Activated B cell treated with CpG ODN at 0.5 μM for 24 hours (primary cell): ENCODE measurements around the gene BICRA. TPM values are rescaled to one million over a fixed set of nuclear protein-coding genes. Genes with fewer than 3 reads are reported as not detected.
"Not testable (repeated sequence)": the region's sequence is repeated elsewhere in the genome, so short reads cannot be mapped to it uniquely, and the experiment has no call there.

Experiments
- ATAC-seq: fragments of 200-7000 bp; cut with Tn5 transposase; one replicate; pipeline ENCODE4 v1.10.0; 2021; ENCODE audit warnings: low read depth, mild to moderate bottlenecking, moderate library complexity
- CTCF ChIA-PET: fragments of 350-600 bp; sonication (Branson Sonifier 250); formaldehyde crosslinking; loops from one replicate; lab custom pipeline; 2021; ENCODE audit warnings: antibody characterized with exemption; lab: Charles Lee
- POLR2A ChIA-PET: fragments of 350-600 bp; sonication (Branson Sonifier 250); formaldehyde crosslinking; loops from one replicate; lab custom pipeline; 2021; ENCODE audit warnings: antibody characterized with exemption; lab: Charles Lee
- DNase-seq: peaks from one replicate; pipeline ENCODE4 v3.0.0; 2022
- H3K27ac Mint-ChIP-seq: one replicate; pipeline ENCODE4 v1.8.0; 2020; ENCODE audit warnings: mixed read lengths
- H3K27me3 Mint-ChIP-seq: one replicate; pipeline ENCODE4 v1.8.0; 2021; ENCODE audit warnings: mixed read lengths
- H3K36me3 Mint-ChIP-seq: one replicate; pipeline ENCODE4 v1.8.0; 2021; ENCODE audit warnings: low read depth, mixed read lengths
- H3K4me1 Mint-ChIP-seq: one replicate; pipeline ENCODE4 v1.8.0; 2021; ENCODE audit warnings: mixed read lengths
- H3K4me3 Mint-ChIP-seq: one replicate; pipeline ENCODE4 v1.8.0; 2020; ENCODE audit warnings: mild to moderate bottlenecking, mixed read lengths
- H3K9me3 Mint-ChIP-seq: one replicate; pipeline ENCODE4 v1.8.0; 2020; ENCODE audit warnings: mixed read lengths
- intact Hi-C: fragments of 100-400 bp; cut with micrococcal nuclease; formaldehyde crosslinking; loops from one replicate; pipeline ENCODE4 v1.15.1; 2024
- total RNA-seq: library from RNA; stranded (reverse); gene quantifications from 2 replicates; pipeline ENCODE4 v1.2.3, GENCODE V29; 2022
- TF ChIP-seq, protein P1 (sequence below): fragments of 200-600 bp; IDR thresholded peaks from one replicate; pipeline ENCODE4 v1.8.0; 2022; ENCODE audit warnings: antibody characterized with exemption, mild to moderate bottlenecking

BICRA gene
- total RNA-seq, 1 donor from 2014 or later, result 16.0 TPM

DNA sequence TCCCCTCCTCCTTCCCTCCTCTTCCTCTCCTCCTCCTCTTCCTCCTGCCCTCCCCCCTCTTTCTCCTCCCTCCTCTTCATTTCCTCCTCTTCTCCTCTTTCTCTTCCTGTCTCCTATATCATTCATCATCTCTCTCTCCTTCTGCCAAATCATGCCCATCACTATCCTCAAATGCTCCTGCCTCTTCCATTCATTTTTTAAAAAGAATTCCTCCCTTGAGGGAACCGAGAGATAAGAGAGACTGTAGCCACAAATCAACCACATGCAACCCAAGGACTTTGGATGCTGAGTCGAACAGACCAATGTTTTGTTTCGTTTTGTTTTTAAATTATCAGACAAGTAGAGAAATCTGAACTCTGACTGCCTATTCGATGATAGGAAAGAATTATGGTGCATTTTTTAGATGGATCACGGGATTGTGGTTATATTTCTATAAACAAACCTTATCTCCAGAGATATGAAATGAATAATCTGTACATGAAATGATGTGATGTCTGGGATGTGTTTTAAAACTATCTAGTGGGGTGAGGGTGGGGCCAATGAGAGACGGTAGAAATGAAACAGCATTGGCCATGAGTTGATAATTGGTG is 26.5 kb upstream of the BICRA start:
- Mint-ChIP-seq H3K4me3 (no peak overlapping the region), H3K36me3 (no peaks in the 10 kb centered on the region), H3K27ac (no peak overlapping the region), H3K9me3 (peaks cover 2% of the 10 kb centered on the region), H3K4me1 (peaks cover 15% of the 10 kb centered on the region), H3K27me3 (peaks cover 37% of the 10 kb centered on the region)
- DNase-seq, result no peak
- intact Hi-C loops, result no loop called here
- no peak for ATAC-seq
- ChIA-PET CTCF (no interaction called here), POLR2A (no interaction called here)
- TF ChIP-seq, protein P1, sequence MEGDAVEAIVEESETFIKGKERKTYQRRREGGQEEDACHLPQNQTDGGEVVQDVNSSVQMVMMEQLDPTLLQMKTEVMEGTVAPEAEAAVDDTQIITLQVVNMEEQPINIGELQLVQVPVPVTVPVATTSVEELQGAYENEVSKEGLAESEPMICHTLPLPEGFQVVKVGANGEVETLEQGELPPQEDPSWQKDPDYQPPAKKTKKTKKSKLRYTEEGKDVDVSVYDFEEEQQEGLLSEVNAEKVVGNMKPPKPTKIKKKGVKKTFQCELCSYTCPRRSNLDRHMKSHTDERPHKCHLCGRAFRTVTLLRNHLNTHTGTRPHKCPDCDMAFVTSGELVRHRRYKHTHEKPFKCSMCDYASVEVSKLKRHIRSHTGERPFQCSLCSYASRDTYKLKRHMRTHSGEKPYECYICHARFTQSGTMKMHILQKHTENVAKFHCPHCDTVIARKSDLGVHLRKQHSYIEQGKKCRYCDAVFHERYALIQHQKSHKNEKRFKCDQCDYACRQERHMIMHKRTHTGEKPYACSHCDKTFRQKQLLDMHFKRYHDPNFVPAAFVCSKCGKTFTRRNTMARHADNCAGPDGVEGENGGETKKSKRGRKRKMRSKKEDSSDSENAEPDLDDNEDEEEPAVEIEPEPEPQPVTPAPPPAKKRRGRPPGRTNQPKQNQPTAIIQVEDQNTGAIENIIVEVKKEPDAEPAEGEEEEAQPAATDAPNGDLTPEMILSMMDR, result no peak

DNA sequence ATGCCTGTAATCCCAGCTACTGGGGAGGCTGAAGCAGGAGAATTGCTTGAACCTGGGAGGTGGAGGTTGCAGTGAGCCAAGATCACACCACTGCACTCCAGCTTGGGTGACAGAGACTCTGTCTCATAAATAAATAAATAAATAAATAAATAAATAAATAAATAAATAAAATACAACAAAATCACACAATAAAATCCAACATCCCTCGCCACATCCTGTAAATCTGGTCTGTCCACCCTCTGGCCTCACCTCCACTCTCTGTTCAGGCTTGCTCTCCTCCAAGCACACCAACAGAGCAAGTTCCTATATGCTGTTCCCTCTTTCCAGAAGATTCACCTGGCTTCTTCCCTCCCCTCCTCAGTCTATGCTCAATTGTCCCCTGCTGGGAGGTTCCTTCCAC is 25.8 kb upstream of the BICRA start:
- CTCF ChIA-PET, intact Hi-C loops, H3K4me1 Mint-ChIP-seq, ATAC-seq, DNase-seq, H3K36me3 Mint-ChIP-seq, H3K9me3 Mint-ChIP-seq, H3K27ac Mint-ChIP-seq, H3K4me3 Mint-ChIP-seq: not testable (repeated sequence)
- POLR2A ChIA-PET, result interaction anchor here (0.6 to 0.7 kb wide), 2 partner anchors 9 to 27 kb away, joined by 3 read pairs; no protein-coding TSS in a partner anchor
- peaks cover 33% of the 10 kb centered on the region for H3K27me3 Mint-ChIP-seq

GRCh38 chr19:47587295-47587694 is 21.6 kb upstream of the BICRA start:
- ChIA-PET CTCF (no interaction called here), POLR2A (no interaction called here)
- no peak overlapping the region for H3K27ac Mint-ChIP-seq
- peaks cover 2% of the 10 kb centered on the region for H3K9me3 Mint-ChIP-seq
- no peak overlapping the region for H3K4me3 Mint-ChIP-seq
- intact Hi-C loops, result no loop called here
- DNase-seq, result no peak
- H3K4me1 Mint-ChIP-seq, result no peaks in the 10 kb centered on the region
- TF ChIP-seq, protein P1, result no peak
- no peak for ATAC-seq
- no peaks in the 10 kb centered on the region for H3K36me3 Mint-ChIP-seq
- peaks cover 26% of the 10 kb centered on the region for H3K27me3 Mint-ChIP-seq

DNA sequence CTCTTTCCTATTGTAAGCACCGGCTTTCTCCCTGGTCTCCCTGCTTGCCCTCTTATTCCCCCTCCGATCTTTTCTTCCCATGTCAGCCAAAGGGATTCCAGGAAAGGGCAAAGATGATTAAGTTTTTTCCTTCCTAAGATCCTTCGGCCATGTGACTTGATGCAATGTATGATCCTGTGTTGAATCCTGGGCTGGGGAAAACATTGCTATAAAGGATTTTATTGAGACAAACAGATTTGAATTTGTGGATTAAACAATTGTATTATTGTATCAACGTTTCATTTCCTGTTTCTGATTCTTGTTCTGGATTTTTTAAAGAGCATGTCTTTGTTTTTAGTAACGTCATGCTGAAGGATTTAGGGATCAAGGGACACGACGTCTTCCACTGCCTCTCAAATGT is 19.1 kb upstream of the BICRA start:
- peaks cover 24% of the 10 kb centered on the region for H3K27me3 Mint-ChIP-seq
- H3K36me3 Mint-ChIP-seq, result no peaks in the 10 kb centered on the region
- ChIA-PET POLR2A (no interaction called here), CTCF (no interaction called here)
- intact Hi-C loops, result no loop called here
- no peak for ATAC-seq
- H3K27ac Mint-ChIP-seq, result no peak overlapping the region
- no peak overlapping the region for H3K4me3 Mint-ChIP-seq
- H3K4me1 Mint-ChIP-seq, result no peaks in the 10 kb centered on the region
- H3K9me3 Mint-ChIP-seq, result peaks cover 2% of the 10 kb centered on the region
- TF ChIP-seq, protein P1, result no peak
- no peak for DNase-seq

DNA sequence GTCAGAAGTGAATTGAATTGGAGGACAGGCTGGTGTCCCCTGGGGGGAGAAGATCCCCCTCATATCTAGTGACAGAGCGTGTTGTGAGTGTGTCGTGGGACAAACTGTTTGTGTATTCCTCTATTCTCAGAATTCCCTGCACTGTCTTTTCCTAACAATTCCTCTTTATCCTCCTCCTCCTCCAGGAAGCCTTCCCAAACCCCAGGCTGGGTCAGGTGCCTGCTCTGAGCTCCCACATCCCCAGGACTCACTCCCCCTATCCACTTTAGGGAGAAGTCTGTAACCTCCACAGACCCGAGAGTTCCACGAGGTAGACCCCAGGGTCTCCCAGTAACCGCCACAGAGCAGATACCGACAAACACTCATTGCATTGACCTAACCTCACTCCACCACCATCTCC is 15.1 kb upstream of the BICRA start:
- ATAC-seq (no peak), DNase-seq (no peak)
- H3K4me3 Mint-ChIP-seq, result no peak overlapping the region
- no peaks in the 10 kb centered on the region for H3K36me3 Mint-ChIP-seq
- POLR2A ChIA-PET, result interaction anchor here (0.6 kb wide), 1 partner anchor 435 kb away, joined by 3 read pairs; no protein-coding TSS in a partner anchor
- intact Hi-C loops, result no loop called here
- CTCF ChIA-PET, result no interaction called here
- no peak overlapping the region for H3K27ac Mint-ChIP-seq
- TF ChIP-seq, protein P1, result no peak
- H3K9me3 Mint-ChIP-seq, result no peaks in the 10 kb centered on the region
- peaks cover 27% of the 10 kb centered on the region for H3K27me3 Mint-ChIP-seq
- peaks cover 3% of the 10 kb centered on the region for H3K4me1 Mint-ChIP-seq

GRCh38 chr19:47595944-47596343 is 13.0 kb upstream of the BICRA start:
- Mint-ChIP-seq H3K27me3 (peaks cover 18% of the 10 kb centered on the region), H3K36me3 (no peaks in the 10 kb centered on the region), H3K4me1 (peaks cover 10% of the 10 kb centered on the region), H3K27ac (no peak overlapping the region), H3K4me3 (no peak overlapping the region), H3K9me3 (no peaks in the 10 kb centered on the region)
- CTCF ChIA-PET, result no interaction called here
- TF ChIP-seq, protein P1, result no peak
- no peak for ATAC-seq
- intact Hi-C loops, result no loop called here
- DNase-seq, result no peak
- POLR2A ChIA-PET, result interaction anchor here (1.5 kb wide), 1 partner anchor 14 kb away, joined by 3 read pairs; no protein-coding TSS in a partner anchor
